DMS53 treated with DMSO at 0.1 percent for 48 hours (cell line): ENCODE data around the gene L3MBTL4.

Source experiments
- DNase-seq: peaks from one replicate; lab custom pipeline; 2025; ENCODE audit not compliant: unreplicated experiment; lab: John Stamatoyannopoulos, UW

L3MBTL4 gene

GRCh38 chr18:5969989-5970403 is 444.7 kb downstream of the L3MBTL4 start:
- DNase-seq: no peak

- no peak for DNase-seq
Measured at GRCh38 chr18:5969355-5969988, 445.2 kb downstream of the L3MBTL4 start.

- DNase-seq: no peak
Measured at GRCh38 chr18:5967666-5968065, 447.0 kb downstream of the L3MBTL4 start.

- DNase-seq: no peak
Measured at GRCh38 chr18:5967007-5967406, 447.7 kb downstream of the L3MBTL4 start.

GRCh38 chr18:5966514-5966913 is 448.2 kb downstream of the L3MBTL4 start:
- no peak for DNase-seq

DNA sequence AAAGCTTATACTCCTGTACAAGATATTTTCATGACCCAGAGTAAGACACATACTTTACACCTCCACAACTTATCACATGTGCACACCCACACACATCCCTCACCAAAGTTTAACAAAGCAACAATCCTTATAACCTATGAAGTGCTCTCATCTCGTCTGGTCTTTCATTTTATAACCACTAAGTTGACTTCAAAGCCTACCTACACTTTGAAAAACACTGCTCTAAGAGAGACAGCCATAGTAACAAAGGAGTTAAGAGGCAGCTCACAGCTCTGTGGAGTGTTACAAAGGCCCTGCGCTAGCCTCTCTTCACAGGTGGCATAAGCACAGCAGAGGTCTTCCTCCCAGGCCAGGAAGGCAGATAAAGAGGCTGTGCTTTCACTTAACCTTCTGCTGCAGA is 449.7 kb downstream of the L3MBTL4 start:
- no peak for DNase-seq

- DNase-seq: no peak
Measured at GRCh38 chr18:5964596-5964995, 450.1 kb downstream of the L3MBTL4 start.

DNA sequence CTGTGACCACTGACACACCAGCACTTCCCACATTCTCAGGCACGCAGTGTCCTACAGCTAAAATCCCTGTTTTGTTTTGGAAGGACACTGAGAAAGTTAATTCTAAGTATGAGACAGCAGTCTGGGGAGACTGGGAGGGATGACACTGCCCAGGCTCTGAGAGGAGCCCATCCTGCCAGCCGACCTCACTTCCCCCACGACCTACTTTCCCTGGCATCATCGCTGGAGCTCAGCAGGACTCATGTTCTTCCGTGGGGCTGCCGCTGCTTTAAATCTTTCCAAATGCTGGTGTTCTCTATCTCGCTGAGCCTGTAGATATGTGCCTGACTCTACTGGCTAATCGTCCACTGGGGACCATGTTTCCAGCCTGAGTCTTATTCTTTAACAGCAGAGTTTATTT is 450.6 kb downstream of the L3MBTL4 start:
- DNase-seq: no peak

DNA sequence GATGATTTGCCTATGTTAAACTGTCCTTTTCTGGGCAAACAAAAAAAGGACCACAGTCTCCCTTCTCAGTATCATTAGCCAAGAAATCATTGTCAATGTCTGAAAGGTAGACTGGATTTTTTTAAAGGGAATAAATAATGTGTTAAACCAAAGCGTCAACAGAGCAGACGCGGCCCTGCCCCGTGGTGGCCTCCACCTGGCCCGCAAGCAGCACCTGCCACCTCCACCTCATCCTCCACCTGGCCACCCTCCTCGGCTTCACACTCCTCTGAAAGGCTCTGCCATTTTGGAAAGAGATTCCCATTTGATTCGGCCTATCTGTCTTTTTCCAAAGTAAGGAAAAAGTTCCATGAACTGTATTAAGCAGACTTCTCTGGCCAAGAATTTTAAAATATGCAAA is 451.4 kb downstream of the L3MBTL4 start:
- DNase-seq: no peak

GRCh38 chr18:5962362-5962761 is 452.3 kb downstream of the L3MBTL4 start:
- DNase-seq: no peak

DNA sequence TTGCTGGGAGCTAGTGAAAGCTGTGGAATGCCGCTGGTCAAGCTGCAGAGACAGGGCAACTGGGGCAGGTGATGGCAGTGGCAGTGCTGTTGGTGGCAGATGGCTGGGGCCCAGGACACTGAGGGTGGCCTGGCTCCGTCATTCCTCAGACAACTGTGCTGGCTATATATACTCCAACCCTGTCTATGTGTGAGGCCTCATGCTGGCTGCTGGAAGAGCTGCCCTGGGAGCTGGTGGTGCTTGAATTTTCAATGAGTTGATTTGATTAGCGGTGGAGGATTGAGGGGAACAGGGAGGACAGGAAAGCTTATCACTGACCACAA is 452.9 kb downstream of the L3MBTL4 start:
- DNase-seq: no peak

- no peak for DNase-seq
Measured at GRCh38 chr18:5961097-5961827, 453.4 kb downstream of the L3MBTL4 start.

GRCh38 chr18:5958822-5959221 is 455.9 kb downstream of the L3MBTL4 start:
- DNase-seq: no peak

- DNase-seq: no peak
Measured at GRCh38 chr18:5955861-5956260, 458.9 kb downstream of the L3MBTL4 start.

DNA sequence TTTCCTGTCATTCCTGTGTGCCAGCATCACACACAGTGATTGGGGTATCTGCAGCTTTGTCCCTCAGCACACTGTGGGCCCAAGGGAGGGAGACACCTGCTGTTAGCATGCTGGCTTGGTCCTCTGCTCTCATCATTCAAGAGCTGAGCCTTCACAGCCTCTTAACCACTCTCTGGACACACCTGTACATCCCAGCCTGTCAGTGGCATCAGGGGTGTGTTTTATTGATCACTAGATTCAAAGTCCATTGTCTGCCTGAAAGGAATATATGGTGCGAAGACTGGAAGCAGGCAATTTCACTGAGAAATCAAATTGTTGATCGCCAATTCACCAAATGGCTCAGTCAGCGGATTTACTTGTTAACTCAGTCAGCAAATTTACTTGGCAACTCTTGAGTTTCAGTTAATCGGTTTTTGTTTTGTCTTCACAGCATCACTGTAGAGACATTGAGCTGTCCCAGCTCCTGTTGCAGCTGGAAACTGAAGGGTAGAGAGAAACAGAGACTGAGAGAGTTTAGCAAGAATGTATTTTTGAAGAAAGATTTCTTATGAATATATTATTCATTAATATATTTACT is 463.1 kb downstream of the L3MBTL4 start:
- no peak for DNase-seq

DNA sequence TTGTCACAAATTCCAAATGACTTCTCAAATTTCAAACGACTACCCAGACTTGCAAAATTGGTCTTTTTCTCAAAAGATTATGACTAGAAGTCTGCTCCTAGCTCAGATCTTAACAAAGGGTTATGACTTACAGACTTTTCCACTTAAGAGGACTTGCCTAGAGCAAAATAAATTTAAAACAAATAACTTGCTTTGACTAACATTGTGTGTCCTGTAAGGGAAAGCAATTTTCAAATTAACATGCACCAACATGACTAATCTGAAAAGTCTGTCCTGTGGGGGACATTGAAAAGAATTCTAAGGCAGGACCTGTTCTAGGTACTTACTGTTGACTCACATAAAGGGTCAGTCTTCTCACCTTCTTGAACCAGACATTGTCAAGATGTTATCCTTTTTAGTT is 465.9 kb downstream of the L3MBTL4 start:
- no peak for DNase-seq

DNA sequence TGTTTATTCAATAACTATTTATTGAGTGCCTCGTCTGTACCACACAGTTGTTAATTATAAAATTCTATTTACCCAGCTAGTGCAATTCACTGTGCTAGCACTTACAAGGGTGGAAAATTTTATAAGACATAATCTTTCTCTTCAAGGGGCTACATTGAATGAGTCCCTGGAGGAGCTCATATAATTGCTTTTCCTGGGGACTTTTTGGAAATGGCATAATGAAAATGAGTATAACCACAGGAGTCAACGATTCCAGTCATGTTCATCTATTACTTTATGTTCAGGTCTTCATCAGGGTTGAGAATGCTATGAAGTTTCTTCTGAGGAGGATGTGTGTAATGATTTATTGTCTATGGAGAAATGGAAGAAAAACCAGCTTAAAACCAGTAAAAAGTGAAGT is 466.5 kb downstream of the L3MBTL4 start:
- no peak for DNase-seq

DNA sequence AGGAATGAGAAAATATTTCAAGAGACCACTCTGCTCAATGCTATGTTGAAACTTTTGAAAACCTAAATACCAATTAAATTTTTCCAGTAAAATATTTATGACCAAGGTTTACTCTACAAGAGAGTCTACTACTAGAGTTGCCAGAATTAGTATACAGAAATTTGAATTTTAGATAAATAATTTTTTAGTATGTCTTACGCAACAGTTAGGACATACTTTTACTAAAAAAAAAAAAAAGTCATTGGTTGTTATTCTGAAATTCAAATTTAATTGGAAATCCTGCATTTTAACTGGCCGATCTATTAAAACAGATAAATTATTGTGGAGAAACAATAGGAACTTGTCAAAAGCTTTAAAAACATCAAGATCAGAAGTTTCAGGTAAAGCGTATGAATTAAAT is 470.3 kb downstream of the L3MBTL4 start:
- DNase-seq: no peak

- DNase-seq: peak; percentile 75
Measured at GRCh38 chr18:5943514-5943913, 471.2 kb downstream of the L3MBTL4 start.

GRCh38 chr18:5942591-5942990 is 472.1 kb downstream of the L3MBTL4 start:
- no peak for DNase-seq

GRCh38 chr18:5941890-5942289 is 472.8 kb downstream of the L3MBTL4 start:
- no peak for DNase-seq

DNA sequence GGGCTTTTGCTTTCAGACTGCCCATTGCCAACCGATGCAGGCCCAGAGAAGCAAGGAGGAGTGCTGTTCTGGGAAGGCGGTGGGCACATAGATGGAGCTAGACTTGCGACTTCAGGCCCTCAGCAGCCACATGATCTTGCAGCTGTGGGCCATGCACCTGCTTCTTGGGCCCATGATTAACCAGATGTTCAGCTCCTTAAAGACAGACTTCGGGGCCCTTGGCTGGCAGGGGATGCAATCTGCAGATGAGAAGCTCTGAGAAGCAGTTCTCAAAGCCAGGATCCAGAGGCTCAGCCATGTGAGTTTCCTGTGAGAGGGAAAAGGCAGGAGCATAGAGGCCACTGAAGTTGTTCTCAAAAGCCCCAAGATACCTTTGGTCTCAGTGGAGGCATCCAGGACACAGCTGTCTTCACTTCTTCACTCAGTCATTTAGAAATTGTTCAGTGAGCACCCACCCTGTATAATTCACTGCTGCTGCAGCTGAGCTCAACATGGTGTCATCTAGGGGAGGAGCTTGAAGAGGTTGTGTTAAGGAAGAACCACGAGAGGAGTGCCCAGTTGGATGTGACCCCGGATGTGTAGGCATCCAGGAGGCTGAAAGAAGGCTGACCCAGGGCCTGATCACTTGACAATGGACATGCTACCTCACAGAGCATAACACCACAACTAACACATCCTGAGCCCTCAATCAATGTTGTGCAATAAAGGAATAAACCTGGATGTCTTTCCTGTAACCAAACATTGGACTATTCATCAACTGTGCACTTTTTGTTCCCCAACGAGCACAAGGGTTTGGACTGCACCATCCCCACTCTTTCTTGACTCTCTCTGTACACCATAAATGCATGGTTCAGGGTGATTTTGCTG is 474.7 kb downstream of the L3MBTL4 start:
- no peak for DNase-seq
